Kidney (tissue), 14 donors: ENCODE results near the gene TIMM50. TPM values are rescaled to one million over a fixed set of nuclear protein-coding genes. Genes with fewer than 3 reads are reported as not detected.

Source experiments
- DNase-seq, 5 donors: peaks; one replicate each; pipeline ENCODE4 v3.0.0-alpha.2; 2013 to 2020
- FAIRE-seq: peaks from 2 replicates; lab custom pipeline; 2012; peaks lifted over from hg19 to GRCh38; lab: Jason Lieb, UNC
- H3K27ac ChIP-seq, 2 donors: one replicate each; pipeline ENCODE4 v1.7.0; 2013; ENCODE audit warnings: low read depth in 2 of 2, low read length in 2 of 2, inconsistent platforms in 1 of 2
- H3K27me3 ChIP-seq: one replicate; pipeline ENCODE4 v1.7.1; 2013; ENCODE audit warnings: low read length, inconsistent platforms; ENCODE audit not compliant: control insufficient read depth, insufficient read depth
- H3K36me3 ChIP-seq, 3 donors: one replicate each; pipeline versions ENCODE4 v1.7.0 to v1.7.1; 2013; ENCODE audit warnings: low read length in 3 of 3, control low read depth in 1 of 3, inconsistent platforms in 1 of 3; ENCODE audit not compliant: insufficient read depth in 3 of 3, control insufficient read depth in 2 of 3
- H3K4me1 ChIP-seq, 3 donors: one replicate each; pipeline versions ENCODE4 v1.7.0 to v1.7.1; 2013; ENCODE audit warnings: low read length in 3 of 3, inconsistent platforms in 1 of 3, low read depth in 1 of 3; ENCODE audit not compliant: control insufficient read depth in 2 of 3, insufficient read depth in 2 of 3
- H3K4me3 ChIP-seq, 3 donors: one replicate each; pipeline versions ENCODE4 v1.7.0 to v1.8.1; 2013; ENCODE audit warnings: low read length in 3 of 3, control low read depth in 1 of 3, inconsistent platforms in 1 of 3
- H3K9ac ChIP-seq, 3 donors: one replicate each; pipeline versions ENCODE4 v1.7.0 to v1.7.1; 2013; ENCODE audit warnings: low read length in 3 of 3, control low read depth in 1 of 3, inconsistent platforms in 1 of 3
- H3K9me3 ChIP-seq, 3 donors: one replicate each; pipeline versions ENCODE4 v1.7.0 to v1.7.1; 2013; ENCODE audit warnings: low read length in 3 of 3, control low read depth in 1 of 3, inconsistent platforms in 1 of 3; ENCODE audit not compliant: control insufficient read depth in 2 of 3, insufficient read depth in 1 of 3
- CTCF ChIP-seq: IDR thresholded peaks from 3 replicates; pipeline ENCODE4 v1.5.1; 2012; ENCODE audit warnings: mild to moderate bottlenecking, moderate library complexity, borderline replicate concordance; ENCODE audit not compliant: insufficient read depth; ENCODE audit errors: extremely low read depth
- intact Hi-C: fragments of 100-400 bp; cut with DNase I; formaldehyde crosslinking; loops from one replicate; pipeline ENCODE4 v1.11.1; 2022
- polyA plus RNA-seq: library from polyadenylated mRNA; stranded (reverse); fragments of 350-450 nt; fragmentation: Illumina TruSeq; extraction: RNeasy Lipid Tissue Mini Kit (QIAGEN cat#74804); gene quantifications from one replicate; pipeline ENCODE4 v1.2.3, GENCODE V29; 2014; ENCODE audit warnings: low read depth, low replicate concordance; ENCODE audit not compliant: insufficient read depth
- total RNA-seq: library from RNA; stranded (reverse); fragmentation: NEBNext Ultra II Directional; extraction: Animal tissue kit (Norgen Biotek cat#: 25700); gene quantifications from one replicate; pipeline ENCODE4 v1.2.1, GENCODE V29; 2021
- donor health status: control.
- donor health status: control.
- donor health status: control.
- donor health status: control.
- donor health status: control.
- donor health status: DM: yes; HTN: yes; CAD: no.
- donor health status: Normal renal cell carcinoma (clear cell type).

TIMM50 gene
- total and polyA plus RNA-seq, 2 donors from 2014 or later, result 52.4 to 74.4 TPM

DNA sequence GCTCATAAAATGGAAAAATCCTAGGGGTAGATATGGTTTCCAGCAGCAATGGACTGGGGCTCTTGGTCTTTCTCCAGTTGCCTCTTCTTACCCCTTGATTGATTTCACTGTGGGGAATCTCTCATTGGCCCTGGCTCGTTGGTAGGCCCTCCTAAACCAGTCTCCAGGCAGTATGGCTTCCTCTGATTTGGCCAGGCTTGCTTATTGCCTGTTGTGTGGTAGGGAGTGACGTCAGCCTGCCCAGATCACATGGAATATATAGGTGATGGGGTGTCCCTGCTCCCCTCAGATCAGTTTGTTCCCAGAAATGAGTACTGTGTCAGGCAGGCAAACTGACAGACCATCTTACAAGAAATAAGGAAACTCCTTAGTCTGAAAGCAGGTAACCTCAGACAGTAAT, 28.6 kb downstream of the TIMM50 start:
- DNase-seq, result no peak
- Histone ChIP-seq H3K4me1 (peaks cover 0 to 2% (median 0%) of the 10 kb centered on the region in 3 donors), H3K36me3 (no peaks in the 10 kb centered on the region), H3K9me3 (no peaks in the 10 kb centered on the region), H3K27ac (no peak overlapping the region), H3K9ac (no peak overlapping the region), H3K27me3 (no peaks in the 10 kb centered on the region), H3K4me3 (no peak overlapping the region)
- TF ChIP-seq CTCF, result no peak
- intact Hi-C loops, result no loop called here
- FAIRE-seq, result no peak

DNA sequence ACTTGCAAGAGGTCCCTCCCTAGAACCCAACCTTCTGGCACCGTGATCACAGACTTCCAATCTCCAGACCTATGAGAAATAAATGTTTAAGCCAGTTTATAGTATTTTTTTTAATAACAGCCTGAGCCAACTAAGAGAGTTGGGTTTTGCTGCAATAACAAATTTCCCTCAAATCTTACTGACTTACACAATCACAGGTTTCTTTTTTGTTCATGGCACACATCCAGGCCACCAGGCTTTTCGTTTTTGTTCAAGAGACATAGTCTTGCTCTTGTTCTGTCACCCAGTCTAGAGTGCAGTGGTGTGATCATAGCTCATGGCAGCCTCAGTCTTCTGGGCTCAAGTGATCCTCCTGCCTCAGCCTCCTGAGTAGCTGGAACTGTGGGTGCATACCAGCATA, 32.4 kb downstream of the TIMM50 start:
- no peak for TF ChIP-seq CTCF
- Histone ChIP-seq H3K36me3 (no peaks in the 10 kb centered on the region), H3K4me3 (no peak overlapping the region), H3K27ac (no peak overlapping the region), H3K9me3 (no peaks in the 10 kb centered on the region), H3K27me3 (no peaks in the 10 kb centered on the region), H3K9ac (no peak overlapping the region), H3K4me1 (peaks cover 0 to 11% (median 0%) of the 10 kb centered on the region in 3 donors)
- FAIRE-seq, result no peak
- intact Hi-C loops, result no loop called here
- DNase-seq, result no peak

DNA sequence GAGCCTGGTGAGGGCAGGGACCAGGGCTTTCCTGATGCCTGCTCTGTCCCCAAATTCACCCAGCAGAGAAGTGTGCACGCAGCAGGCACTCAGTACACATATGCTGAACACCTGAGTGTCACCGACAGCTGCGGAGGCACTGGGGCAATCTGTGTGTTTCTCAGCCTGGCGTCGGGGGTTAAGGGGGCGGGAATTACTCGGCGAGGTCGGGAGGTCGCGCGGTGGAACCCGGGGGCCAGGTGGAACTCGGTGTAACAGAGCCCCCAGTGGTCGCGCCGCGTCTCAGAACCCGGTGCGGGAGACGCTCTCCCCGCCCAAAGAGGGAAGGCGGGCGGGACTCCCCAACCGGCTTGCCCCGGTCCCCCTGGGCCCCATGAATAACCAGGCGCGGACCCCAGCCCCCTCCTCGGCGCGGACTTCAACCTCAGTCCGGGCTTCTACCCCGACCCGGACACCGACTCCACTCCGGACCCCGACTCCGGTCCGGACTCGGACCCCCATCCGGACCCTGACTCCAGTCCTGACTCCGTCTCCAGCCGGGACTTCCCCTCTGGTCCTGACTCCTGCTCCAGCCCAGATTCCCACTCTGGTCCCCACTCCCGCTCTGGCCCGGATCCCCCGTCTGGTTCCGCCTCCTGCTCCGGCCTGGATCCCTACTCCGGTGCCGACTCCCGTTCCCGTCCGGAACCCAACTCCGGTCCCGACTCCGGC, 34.4 kb downstream of the TIMM50 start, which contains the start of gene SELENOV:
TSS of gene SELENOV (plus strand) at position 300 of the 711 bp plus-strand sequence. CDS start at position 374, 74 bp downstream.
- FAIRE-seq (no peak), DNase-seq (peak in 4 of 5 donors; percentile 83 to 90 (median 86))
- no peaks in the 10 kb centered on the region for H3K27me3 ChIP-seq
- intact Hi-C loops, result no loop called here
- H3K9ac ChIP-seq, result peak within 1 kb of the TSS in 1 of 3 donors; percentile 7
- H3K4me3 ChIP-seq, result peak within 1 kb of the TSS in 1 of 3 donors; percentile 61
- no peaks in the 10 kb centered on the region for H3K36me3 ChIP-seq
- no peak for TF ChIP-seq CTCF
- H3K9me3 ChIP-seq, result no peaks in the 10 kb centered on the region
- H3K4me1 ChIP-seq, result peaks cover 0 to 11% (median 0%) of the 10 kb centered on the region in 3 donors
- H3K27ac ChIP-seq, result no peak within 1 kb of the TSS
